Measurements from ENCODE around the gene SARDH. TPM values are rescaled to one million over a fixed set of nuclear protein-coding genes. Genes with fewer than 3 reads are reported as not detected.

Gene SARDH
- total RNA-seq, 1 experiment from 2014 or later: not detected

GRCh38 chr9:133674091-133674490 is 64.1 kb downstream of the SARDH start:
- DNase-seq: no peak
- TF ChIP-seq, protein P1, sequence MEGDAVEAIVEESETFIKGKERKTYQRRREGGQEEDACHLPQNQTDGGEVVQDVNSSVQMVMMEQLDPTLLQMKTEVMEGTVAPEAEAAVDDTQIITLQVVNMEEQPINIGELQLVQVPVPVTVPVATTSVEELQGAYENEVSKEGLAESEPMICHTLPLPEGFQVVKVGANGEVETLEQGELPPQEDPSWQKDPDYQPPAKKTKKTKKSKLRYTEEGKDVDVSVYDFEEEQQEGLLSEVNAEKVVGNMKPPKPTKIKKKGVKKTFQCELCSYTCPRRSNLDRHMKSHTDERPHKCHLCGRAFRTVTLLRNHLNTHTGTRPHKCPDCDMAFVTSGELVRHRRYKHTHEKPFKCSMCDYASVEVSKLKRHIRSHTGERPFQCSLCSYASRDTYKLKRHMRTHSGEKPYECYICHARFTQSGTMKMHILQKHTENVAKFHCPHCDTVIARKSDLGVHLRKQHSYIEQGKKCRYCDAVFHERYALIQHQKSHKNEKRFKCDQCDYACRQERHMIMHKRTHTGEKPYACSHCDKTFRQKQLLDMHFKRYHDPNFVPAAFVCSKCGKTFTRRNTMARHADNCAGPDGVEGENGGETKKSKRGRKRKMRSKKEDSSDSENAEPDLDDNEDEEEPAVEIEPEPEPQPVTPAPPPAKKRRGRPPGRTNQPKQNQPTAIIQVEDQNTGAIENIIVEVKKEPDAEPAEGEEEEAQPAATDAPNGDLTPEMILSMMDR (IDR thresholded peaks at IDR 0.05; ENCODE audit: unreplicated experiment): no peak
- intact Hi-C loops (cut with micrococcal nuclease; ENCODE audit: unreplicated experiment): no loop called here
- Mint-ChIP-seq H3K9me3 (ENCODE audit: low read depth, unreplicated experiment) (no peaks in the 10 kb centered on the region), H3K36me3 (ENCODE audit: insufficient read depth, unreplicated experiment) (no peaks in the 10 kb centered on the region), H3K27ac (ENCODE audit: unreplicated experiment) (no peak overlapping the region), H3K27me3 (ENCODE audit: unreplicated experiment) (peaks cover 63% of the 10 kb centered on the region), H3K4me3 (ENCODE audit: low read depth, unreplicated experiment) (no peak overlapping the region), H3K4me1 (ENCODE audit: low read depth, unreplicated experiment) (no peaks in the 10 kb centered on the region)
- no TSS peak for BruUV-seq (replicated peaks)
- CTCF ChIA-PET: no interaction called here

DNA sequence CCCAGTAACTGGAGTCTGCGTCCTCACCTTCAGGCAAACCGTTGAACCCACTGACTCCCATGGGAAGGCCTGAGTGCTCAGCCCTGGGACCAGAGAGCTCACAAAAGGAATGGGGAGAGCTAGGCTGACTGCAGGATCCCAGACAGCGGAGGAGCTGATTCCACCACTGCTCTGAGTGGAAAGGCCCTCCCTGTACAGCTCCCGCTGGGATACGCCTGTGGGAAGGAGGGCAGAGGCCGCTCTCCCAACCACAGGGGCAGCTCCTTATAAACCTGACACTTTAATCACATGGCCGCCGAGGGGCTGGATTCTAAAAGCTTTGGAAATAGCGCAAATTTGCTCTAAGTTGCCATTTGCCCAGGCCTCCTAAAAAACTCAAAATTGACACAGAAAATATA is 64.9 kb downstream of the SARDH start:
- H3K9me3 Mint-ChIP-seq (ENCODE audit: low read depth, unreplicated experiment): no peaks in the 10 kb centered on the region
- no TSS peak for BruUV-seq (replicated peaks)
- H3K4me3 Mint-ChIP-seq (ENCODE audit: low read depth, unreplicated experiment): no peak overlapping the region

GRCh38 chr9:133672503-133673257 is 65.5 kb downstream of the SARDH start:
- Mint-ChIP-seq H3K27me3 (ENCODE audit: unreplicated experiment) (peaks cover 50% of the 10 kb centered on the region), H3K27ac (ENCODE audit: unreplicated experiment) (no peak overlapping the region), H3K4me1 (ENCODE audit: low read depth, unreplicated experiment) (no peaks in the 10 kb centered on the region), H3K9me3 (ENCODE audit: low read depth, unreplicated experiment) (no peaks in the 10 kb centered on the region), H3K4me3 (ENCODE audit: low read depth, unreplicated experiment) (no peak overlapping the region), H3K36me3 (ENCODE audit: insufficient read depth, unreplicated experiment) (no peaks in the 10 kb centered on the region)
- TF ChIP-seq, protein P1 (IDR thresholded peaks at IDR 0.05; ENCODE audit: unreplicated experiment): no peak
- no peak for DNase-seq
- no TSS peak for BruUV-seq (replicated peaks)
- intact Hi-C loops (cut with micrococcal nuclease; ENCODE audit: unreplicated experiment): no loop called here
- CTCF ChIA-PET: no interaction called here

More for the DNA sequence above, 64.9 kb downstream of the SARDH start:
- DNase-seq: no peak
- Mint-ChIP-seq H3K36me3 (ENCODE audit: insufficient read depth, unreplicated experiment) (no peaks in the 10 kb centered on the region), H3K27me3 (ENCODE audit: unreplicated experiment) (peaks cover 55% of the 10 kb centered on the region), H3K27ac (ENCODE audit: unreplicated experiment) (no peak overlapping the region), H3K4me1 (ENCODE audit: low read depth, unreplicated experiment) (no peaks in the 10 kb centered on the region)
- TF ChIP-seq, protein P1 (IDR thresholded peaks at IDR 0.05; ENCODE audit: unreplicated experiment): no peak
- CTCF ChIA-PET: no interaction called here
- intact Hi-C loops (cut with micrococcal nuclease; ENCODE audit: unreplicated experiment): no loop called here

DNA sequence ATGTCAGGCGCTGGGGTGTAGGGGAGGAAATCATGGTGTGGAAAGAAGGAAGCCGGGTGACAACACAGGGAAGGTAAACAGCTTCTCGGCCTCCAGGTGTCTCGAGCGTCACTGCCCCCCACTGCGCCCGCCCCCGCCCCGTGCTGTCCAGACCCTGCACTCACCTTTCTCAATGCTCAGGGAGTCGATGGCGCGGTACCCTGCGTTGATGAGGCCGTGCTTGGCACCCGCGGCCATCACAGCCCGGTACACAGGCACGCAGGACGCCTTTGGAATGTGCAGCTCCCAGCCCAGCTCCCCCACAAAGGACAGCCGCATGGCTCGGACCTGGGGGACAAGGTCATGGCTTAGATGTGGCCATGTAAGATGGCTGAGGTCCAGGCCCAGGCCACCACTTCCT is 66.8 kb downstream of the SARDH start:
- no peak overlapping the region for H3K4me3 Mint-ChIP-seq (ENCODE audit: low read depth, unreplicated experiment)
- CTCF ChIA-PET: no interaction called here
- no peaks in the 10 kb centered on the region for H3K36me3 Mint-ChIP-seq (ENCODE audit: insufficient read depth, unreplicated experiment)
- H3K9me3 Mint-ChIP-seq (ENCODE audit: low read depth, unreplicated experiment): no peaks in the 10 kb centered on the region
- peaks cover 37% of the 10 kb centered on the region for H3K27me3 Mint-ChIP-seq (ENCODE audit: unreplicated experiment)
- no peaks in the 10 kb centered on the region for H3K4me1 Mint-ChIP-seq (ENCODE audit: low read depth, unreplicated experiment)
- no peak for DNase-seq
- BruUV-seq (replicated peaks): no TSS peak
- TF ChIP-seq, protein P1 (IDR thresholded peaks at IDR 0.05; ENCODE audit: unreplicated experiment): no peak
- intact Hi-C loops (cut with micrococcal nuclease; ENCODE audit: unreplicated experiment): no loop called here
- H3K27ac Mint-ChIP-seq (ENCODE audit: unreplicated experiment): no peak overlapping the region
